ENCODE data around the gene DVL2. TPM values are rescaled to one million over a fixed set of nuclear protein-coding genes. Genes with fewer than 3 reads are reported as not detected.
A peak's percentile ranks its signal among the peaks of the same experiment; 100 is the strongest.

The DVL2 gene
- total RNA-seq: 10 to 100 TPM; 62.1 to 67.3 TPM

DNA sequence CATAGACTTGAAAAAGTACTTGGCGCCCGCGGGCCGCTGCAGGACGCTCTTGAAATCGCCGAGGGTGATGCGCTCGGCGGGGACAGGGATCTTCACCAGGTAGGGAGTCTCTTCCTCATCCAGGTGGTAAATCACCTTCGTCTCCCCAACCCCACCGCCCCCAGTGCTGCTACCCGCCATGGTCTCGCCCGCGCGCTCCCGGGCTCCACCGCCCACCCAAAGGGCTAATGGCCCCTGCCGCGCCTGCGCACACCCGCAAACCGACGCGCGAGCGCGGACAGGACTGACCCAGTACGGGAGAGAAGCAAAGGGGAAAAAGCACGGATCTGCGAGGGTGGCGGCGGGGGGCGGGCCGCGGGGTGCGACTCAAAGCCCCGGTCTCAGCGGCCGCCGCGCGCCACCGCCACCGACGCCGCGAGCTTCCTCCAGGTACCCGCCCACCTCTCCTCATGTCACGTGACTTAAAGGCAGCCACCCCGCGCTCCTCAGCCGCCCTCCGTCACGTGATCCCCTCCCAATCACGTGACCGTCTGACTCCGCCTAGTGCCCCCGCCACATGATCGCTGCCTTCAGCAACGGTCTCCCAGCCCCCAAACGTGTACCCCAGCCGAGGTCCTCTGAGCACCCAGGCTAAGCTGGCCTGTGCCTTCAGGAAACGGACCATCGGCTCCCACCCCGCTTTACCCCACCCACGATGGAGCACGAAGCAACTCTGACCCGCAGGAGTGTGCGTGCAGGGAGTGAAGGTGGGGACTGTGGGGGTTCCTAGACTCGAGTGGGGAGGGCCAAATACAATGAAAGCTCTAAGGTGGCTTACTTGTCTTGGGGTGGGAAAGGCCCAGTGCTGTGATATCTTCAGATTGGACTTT lies at the start of gene DVL2:
Gene DVL2 (minus strand): TSS at position 435 of the 869 bp plus-strand sequence. CDS start 255 bp downstream, at position 180.
- Mint-ChIP-seq H3K4me3 (peak within 1 kb of the TSS; percentile 98), H3K27ac (peak within 1 kb of the TSS; percentile 93), H3K27me3 (no peaks in the 10 kb centered on the region), H3K4me1 (peaks cover 38% of the 10 kb centered on the region), H3K36me3 (peaks cover 18% of the 10 kb centered on the region), H3K9me3 (no peaks in the 10 kb centered on the region)
- POLR2A ChIA-PET: interaction anchor here (0.7 to 12.9 kb wide), 9 partner anchors 9 to 453 kb away, joined by 3 to 162 read pairs (median 4); partner anchors contain the start of genes ACADVL, ACAP1, CTDNEP1 and DLG4
- DNase-seq: peak; percentile 93
- peak; percentile 41 for ATAC-seq (ENCODE audit: low read depth)

DNA sequence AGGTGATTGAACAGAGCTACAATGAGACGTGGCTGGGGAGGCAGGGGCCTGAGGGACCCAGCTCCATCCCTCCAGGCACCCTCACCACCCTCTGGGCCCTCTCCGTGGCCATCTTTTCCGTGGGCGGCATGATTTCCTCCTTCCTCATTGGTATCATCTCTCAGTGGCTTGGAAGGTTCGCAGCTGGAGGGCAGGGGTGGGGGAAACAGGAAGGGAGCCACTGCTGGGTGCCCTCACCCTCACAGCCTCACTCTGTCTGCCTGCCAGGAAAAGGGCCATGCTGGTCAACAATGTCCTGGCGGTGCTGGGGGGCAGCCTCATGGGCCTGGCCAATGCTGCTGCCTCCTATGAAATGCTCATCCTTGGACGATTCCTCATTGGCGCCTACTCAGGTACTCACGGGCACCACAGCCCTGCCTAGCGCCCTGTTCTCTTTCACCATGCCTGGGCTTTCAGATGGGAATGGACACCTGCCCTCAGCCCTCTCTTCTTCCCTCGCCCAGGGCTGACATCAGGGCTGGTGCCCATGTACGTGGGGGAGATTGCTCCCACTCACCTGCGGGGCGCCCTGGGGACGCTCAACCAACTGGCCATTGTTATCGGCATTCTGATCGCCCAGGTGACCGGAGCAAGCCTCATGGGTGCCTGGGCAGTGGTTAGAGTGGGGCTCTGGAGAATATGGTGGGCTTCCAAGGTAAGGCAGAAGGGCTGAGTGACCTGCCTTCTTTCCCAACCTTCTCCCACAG lies 49.3 kb upstream of the DVL2 start:
- no peaks in the 10 kb centered on the region for H3K36me3 Mint-ChIP-seq
- H3K4me3 Mint-ChIP-seq: no peak overlapping the region
- no peaks in the 10 kb centered on the region for H3K9me3 Mint-ChIP-seq
- POLR2A ChIA-PET: no interaction called here
- peaks cover 35% of the 10 kb centered on the region for H3K27me3 Mint-ChIP-seq
- peaks cover 14% of the 10 kb centered on the region for H3K4me1 Mint-ChIP-seq
- DNase-seq (no peak), ATAC-seq (ENCODE audit: low read depth) (no peak)
- no peak overlapping the region for H3K27ac Mint-ChIP-seq

GRCh38 chr17:7282752-7283321 lies 48.5 kb upstream of the DVL2 start:
- no peak for DNase-seq
- H3K36me3 Mint-ChIP-seq: no peaks in the 10 kb centered on the region
- H3K27me3 Mint-ChIP-seq: peaks cover 29% of the 10 kb centered on the region
- no peak overlapping the region for H3K4me3 Mint-ChIP-seq
- no peak overlapping the region for H3K27ac Mint-ChIP-seq
- ATAC-seq (ENCODE audit: low read depth): no peak
- POLR2A ChIA-PET: interaction anchor here (1.0 to 2.7 kb wide), 3 partner anchors 30 to 201 kb away, joined by 3 to 7 read pairs (median 3); partner anchors contain the start of gene POLR2A
- H3K4me1 Mint-ChIP-seq: peaks cover 14% of the 10 kb centered on the region
- no peaks in the 10 kb centered on the region for H3K9me3 Mint-ChIP-seq

DNA sequence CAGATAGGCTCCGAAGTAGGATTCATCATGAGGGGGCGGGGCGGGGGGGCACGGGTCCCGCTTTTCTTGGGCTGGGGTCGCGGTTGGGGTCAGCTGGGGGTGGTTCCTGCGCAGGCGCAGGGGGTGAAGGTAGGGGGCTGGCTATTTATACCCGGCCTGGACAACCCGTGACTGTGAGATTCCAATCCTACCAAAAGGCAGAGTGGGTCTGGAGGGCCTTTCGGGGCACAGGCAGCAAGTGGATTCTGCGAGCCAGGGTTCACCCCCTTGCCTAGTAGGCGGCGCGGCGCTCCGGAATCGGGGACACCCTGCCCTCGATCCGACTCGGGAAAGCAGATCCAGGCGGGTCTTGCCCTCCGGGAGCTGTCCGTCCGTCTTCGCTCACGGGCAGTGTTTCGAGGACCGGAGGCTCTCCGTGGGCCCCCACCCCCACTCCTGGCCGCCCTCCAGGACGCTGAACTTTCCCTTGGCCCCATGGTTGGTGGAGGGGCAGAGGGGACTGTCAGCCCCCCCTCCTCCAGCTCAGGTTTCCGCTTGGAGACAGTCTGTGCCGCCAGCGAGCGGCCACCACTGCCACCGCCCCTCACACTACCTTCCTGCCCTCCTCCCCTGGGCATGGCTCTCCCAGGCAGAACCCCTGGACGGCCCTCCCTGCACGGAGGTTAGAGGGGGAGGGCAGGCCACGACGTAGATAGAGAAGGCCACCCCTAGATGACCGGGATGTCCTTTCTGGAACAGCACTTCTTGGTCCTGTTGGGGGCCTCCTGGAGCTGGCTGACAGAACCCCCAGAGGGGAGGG lies 47.8 kb upstream of the DVL2 start:
- Mint-ChIP-seq H3K36me3 (no peaks in the 10 kb centered on the region), H3K9me3 (no peaks in the 10 kb centered on the region), H3K27me3 (peaks cover 27% of the 10 kb centered on the region), H3K27ac (no peak overlapping the region), H3K4me3 (peak overlapping the region; percentile 80), H3K4me1 (peaks cover 14% of the 10 kb centered on the region)
- ATAC-seq (ENCODE audit: low read depth): no peak
- POLR2A ChIA-PET: interaction anchor here (1.0 to 2.7 kb wide), 8 partner anchors 10 to 406 kb away, joined by 3 to 7 read pairs (median 4); partner anchors contain the start of genes ACADVL, ACAP1, DLG4 and POLR2A
- DNase-seq: no peak

GRCh38 chr17:7281074-7281952 lies 47.0 kb upstream of the DVL2 start, which contains the start of gene SLC2A4:
Gene SLC2A4, plus strand, starts transcription at chr17:7281718. Its CDS starts 217 bp downstream, at chr17:7281935.
- Mint-ChIP-seq H3K27me3 (peaks cover 30% of the 10 kb centered on the region), H3K9me3 (no peaks in the 10 kb centered on the region), H3K4me1 (peaks cover 14% of the 10 kb centered on the region), H3K4me3 (peak within 1 kb of the TSS; percentile 80), H3K27ac (no peak within 1 kb of the TSS), H3K36me3 (no peaks in the 10 kb centered on the region)
- peak; percentile 74 for ATAC-seq (ENCODE audit: low read depth)
- DNase-seq: peak; percentile 89
- POLR2A ChIA-PET: interaction anchor here (0.7 to 2.7 kb wide), 8 partner anchors 11 to 407 kb away, joined by 3 to 7 read pairs (median 4); partner anchors contain the start of genes ACADVL, ACAP1, DLG4 and WRAP53

GRCh38 chr17:7280519-7281073 lies 46.3 kb upstream of the DVL2 start:
- POLR2A ChIA-PET: interaction anchor here (0.5 to 2.7 kb wide), 8 partner anchors 12 to 407 kb away, joined by 3 to 7 read pairs (median 5); partner anchors contain the start of genes ACADVL, DLG4 and WRAP53
- ATAC-seq (ENCODE audit: low read depth): peak; percentile 75
- Mint-ChIP-seq H3K27ac (no peak overlapping the region), H3K27me3 (peaks cover 28% of the 10 kb centered on the region), H3K36me3 (no peaks in the 10 kb centered on the region), H3K9me3 (no peaks in the 10 kb centered on the region), H3K4me1 (peaks cover 14% of the 10 kb centered on the region), H3K4me3 (peak overlapping the region; percentile 80)
- peak; percentile 90 for DNase-seq

- no peak for DNase-seq
- Mint-ChIP-seq H3K27me3 (peaks cover 28% of the 10 kb centered on the region), H3K4me1 (peaks cover 14% of the 10 kb centered on the region), H3K9me3 (no peaks in the 10 kb centered on the region), H3K27ac (no peak overlapping the region), H3K36me3 (no peaks in the 10 kb centered on the region), H3K4me3 (no peak overlapping the region)
- POLR2A ChIA-PET: interaction anchor here (0.6 kb wide), 1 partner anchor 482 kb away, joined by 5 read pairs; no protein-coding TSS in a partner anchor
- ATAC-seq (ENCODE audit: low read depth): no peak
These were observed 45.1 kb upstream of the DVL2 start for GRCh38 chr17:7279448-7279847.

DNA sequence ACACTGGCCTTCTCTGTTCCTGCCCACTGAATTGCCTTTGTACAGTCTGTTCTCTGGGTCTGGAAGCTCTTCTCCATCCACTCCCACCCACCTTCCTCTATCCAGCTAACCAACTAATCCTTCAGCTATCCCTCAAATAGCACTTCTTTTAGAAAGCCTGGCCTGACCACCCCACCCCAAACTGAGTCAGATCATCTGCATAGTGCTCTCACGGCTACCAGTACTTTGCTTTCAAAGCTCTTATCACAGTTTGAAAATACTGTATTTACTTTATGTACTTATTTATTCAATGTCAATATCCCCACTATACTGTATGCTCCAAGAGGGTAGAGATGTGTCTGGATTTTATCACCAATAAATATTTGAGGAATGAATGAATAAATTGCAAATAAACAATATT lies 32.5 kb upstream of the DVL2 start:
- Mint-ChIP-seq H3K9me3 (no peaks in the 10 kb centered on the region), H3K4me3 (no peak overlapping the region), H3K4me1 (peaks cover 18% of the 10 kb centered on the region), H3K27ac (no peak overlapping the region), H3K36me3 (no peaks in the 10 kb centered on the region), H3K27me3 (peaks cover 33% of the 10 kb centered on the region)
- ATAC-seq (ENCODE audit: low read depth) (no peak), DNase-seq (no peak)
- POLR2A ChIA-PET: interaction anchor here (1.3 kb wide), 1 partner anchor 128 kb away, joined by 3 read pairs; the partner anchor contains the start of gene PLSCR3

- H3K27me3 Mint-ChIP-seq: peaks cover 33% of the 10 kb centered on the region
- peaks cover 22% of the 10 kb centered on the region for H3K4me1 Mint-ChIP-seq
- DNase-seq: no peak
- peak overlapping the region; percentile 77 for H3K4me3 Mint-ChIP-seq
- ATAC-seq (ENCODE audit: low read depth): no peak
- H3K9me3 Mint-ChIP-seq: no peaks in the 10 kb centered on the region
- POLR2A ChIA-PET: no interaction called here
- no peaks in the 10 kb centered on the region for H3K36me3 Mint-ChIP-seq
- peak overlapping the region; percentile 60 for H3K27ac Mint-ChIP-seq
These were observed 29.4 kb upstream of the DVL2 start for GRCh38 chr17:7263801-7264078.

GRCh38 chr17:7262935-7263800 lies 28.9 kb upstream of the DVL2 start:
- Mint-ChIP-seq H3K4me3 (peak overlapping the region; percentile 77), H3K36me3 (no peaks in the 10 kb centered on the region), H3K27ac (peak overlapping the region; percentile 53), H3K27me3 (peaks cover 33% of the 10 kb centered on the region), H3K4me1 (peaks cover 22% of the 10 kb centered on the region), H3K9me3 (no peaks in the 10 kb centered on the region)
- ATAC-seq (ENCODE audit: low read depth) (peak; percentile 16), DNase-seq (peak; percentile 41)
- POLR2A ChIA-PET: no interaction called here
